Measurements from ENCODE around the gene EXOC3.

DNA sequence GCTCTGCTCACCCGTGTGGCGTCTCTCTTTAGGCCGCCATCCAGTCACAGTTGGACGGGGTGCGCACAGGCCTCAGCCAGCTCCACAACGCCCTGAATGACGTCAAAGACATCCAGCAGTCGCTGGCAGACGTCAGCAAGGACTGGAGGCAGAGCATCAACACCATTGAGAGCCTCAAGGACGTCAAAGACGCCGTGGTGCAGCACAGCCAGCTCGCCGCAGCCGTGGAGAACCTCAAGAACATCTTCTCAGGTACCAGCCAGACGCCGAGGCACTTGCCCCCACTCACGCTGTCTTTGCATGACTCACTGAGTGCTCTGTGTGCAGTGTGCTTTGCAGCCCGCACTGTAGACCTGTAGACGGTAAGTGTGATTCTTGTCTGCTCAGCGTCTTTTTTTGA, 4.5 kb downstream of the EXOC3 start:
- TF ChIP-seq, protein P1, sequence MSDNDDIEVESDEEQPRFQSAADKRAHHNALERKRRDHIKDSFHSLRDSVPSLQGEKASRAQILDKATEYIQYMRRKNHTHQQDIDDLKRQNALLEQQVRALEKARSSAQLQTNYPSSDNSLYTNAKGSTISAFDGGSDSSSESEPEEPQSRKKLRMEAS (IDR thresholded peaks at IDR 0.05; ENCODE audit: low read depth, low read length), result no peak
- no peak for TF ChIP-seq MXI1 (IDR thresholded peaks at IDR 0.05; ENCODE audit: low read depth, low read length)
